ENCODE data around the gene UCP2.

The UCP2 gene

DNA sequence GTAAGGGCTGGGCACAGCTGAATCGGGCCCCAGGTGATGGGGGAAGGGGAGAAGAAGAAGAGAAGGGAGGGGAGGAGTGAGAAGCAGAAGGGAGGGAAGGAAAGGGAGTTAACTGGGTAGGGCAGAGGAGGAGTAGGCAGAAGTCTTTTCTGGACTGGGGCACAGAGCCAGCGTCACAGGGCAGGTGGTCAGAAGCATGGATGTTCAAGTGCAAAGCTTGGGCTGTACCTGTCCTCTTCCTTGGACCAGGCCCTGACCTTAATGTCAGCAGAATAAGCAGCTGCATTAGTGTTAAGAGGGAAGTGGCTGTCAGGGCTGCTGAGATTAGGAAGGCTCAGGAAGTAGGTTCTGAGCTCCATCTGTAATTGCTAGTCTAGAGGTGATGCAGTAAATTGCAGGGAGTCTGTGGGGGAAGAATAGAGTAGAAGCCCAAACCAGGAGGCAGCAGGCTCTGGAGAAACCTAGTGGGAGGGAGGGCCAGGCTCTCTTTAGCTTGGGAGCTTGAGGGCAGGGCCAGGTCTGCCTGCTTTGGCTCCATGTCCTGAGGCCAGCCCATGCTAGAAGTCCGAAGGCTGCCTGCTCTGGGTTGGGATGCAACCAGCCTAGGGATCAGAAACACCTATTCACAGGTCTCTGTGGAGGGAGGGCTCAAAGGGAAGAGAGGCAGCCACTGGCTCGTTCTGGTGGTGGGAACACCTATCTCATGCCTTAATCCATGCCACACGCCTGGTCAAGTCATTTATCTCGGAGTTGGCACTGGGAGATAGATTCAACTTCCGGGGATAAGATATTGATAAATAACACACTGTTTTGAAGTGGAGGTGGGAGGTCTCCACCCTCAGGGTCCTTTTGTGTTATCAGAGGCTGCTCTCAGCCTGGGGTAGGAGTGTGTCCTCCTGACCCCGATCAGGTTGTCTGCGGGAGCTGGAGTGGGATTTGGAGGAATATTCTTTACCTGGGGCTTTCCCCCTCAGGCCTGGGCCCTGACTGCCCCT lies 28.0 kb upstream of the UCP2 start:
- DNase-seq (ENCODE audit: low read depth) = no peak

DNA sequence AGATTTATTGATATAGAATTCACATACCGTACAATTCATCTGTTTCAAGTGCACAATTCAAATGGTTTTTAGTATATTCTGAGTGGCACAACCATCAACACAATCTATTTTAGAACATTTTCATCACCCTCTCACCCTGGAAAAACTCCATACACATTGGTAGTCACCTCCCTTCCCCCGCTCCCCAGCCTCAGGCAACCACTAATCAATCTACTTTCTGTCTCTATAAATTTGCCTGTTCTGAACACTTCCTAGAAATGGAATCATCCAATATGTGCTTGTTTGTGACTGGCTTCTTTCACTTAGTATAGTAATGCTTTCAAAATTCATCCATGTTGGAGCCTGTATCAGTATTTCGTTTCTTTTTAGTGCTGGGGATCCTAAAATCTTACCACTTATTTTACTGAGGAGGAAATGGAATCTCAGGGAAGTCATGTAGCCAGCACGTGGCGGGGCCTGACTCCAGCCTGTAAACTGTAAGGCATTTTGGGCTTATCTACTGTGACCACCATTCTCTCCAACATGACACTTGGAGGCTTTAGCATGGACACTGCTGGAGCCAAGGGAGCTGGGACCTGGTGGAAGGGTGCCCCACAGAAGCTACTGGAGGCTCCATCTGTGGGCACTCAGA lies 27.1 kb upstream of the UCP2 start:
- no peak for DNase-seq (ENCODE audit: low read depth)

DNA sequence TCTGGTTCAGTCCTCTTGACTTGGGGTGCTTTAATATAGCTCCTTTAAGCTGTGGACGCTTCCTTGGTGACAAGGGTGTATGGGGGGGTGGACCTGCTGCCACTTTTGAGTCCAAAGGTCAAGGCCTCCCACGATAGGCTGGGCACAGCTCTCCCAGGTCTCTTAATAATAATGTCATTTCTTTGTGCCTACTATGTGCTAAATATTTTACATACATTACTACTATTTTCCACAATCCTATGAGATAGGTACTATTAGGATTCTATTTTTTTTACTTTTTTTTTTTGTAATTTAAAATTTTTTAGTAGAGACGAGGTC lies 26.5 kb upstream of the UCP2 start:
- no peak for DNase-seq (ENCODE audit: low read depth)

DNA sequence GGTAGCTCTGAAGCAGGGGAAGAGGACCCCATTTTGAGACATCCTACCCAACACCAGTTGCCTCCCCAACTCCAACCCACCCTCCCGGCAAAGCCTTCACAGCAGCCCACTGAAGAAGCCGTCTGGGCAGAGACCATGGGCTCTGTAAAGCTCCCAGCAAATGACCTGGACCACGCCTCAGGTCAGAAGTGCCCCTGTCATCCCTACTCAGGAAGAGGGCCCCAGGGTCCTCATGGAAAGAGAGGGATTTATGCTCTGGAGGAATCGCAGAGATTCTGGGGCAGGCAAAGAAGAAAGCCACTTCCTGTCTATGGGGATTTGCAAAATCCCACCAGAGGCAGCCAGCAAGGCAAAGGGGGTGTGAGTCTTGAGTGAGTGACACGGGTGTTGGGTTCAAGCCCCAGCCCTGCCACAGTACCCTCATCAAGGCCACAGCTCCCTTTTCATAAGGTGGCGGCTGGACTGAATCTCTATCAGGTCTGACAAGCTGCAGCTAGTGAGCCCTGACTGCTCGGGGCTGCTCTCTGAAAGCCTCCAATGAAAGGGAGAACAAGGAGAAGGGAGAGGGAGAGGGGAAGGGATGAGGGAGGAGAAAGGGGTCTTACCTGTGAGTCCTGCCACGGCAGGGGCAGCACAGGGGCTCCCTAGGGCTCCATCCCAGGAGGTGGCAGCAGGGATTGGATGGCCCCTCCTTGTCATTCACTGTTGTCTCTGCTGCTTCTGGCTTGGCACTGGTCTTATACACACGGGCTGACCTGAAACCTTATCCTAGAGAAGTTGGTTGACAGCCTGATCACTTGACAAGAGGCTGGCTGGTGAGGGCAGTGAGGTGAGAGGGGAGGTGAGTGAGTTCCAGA lies 26.0 kb upstream of the UCP2 start, which contains the start of gene UCP3:
UCP3 (minus strand) TSS at position 713 of the 857 bp plus-strand sequence. CDS start 2,043 bp downstream, outside the sequence.
- no peak for DNase-seq (ENCODE audit: low read depth)

DNA sequence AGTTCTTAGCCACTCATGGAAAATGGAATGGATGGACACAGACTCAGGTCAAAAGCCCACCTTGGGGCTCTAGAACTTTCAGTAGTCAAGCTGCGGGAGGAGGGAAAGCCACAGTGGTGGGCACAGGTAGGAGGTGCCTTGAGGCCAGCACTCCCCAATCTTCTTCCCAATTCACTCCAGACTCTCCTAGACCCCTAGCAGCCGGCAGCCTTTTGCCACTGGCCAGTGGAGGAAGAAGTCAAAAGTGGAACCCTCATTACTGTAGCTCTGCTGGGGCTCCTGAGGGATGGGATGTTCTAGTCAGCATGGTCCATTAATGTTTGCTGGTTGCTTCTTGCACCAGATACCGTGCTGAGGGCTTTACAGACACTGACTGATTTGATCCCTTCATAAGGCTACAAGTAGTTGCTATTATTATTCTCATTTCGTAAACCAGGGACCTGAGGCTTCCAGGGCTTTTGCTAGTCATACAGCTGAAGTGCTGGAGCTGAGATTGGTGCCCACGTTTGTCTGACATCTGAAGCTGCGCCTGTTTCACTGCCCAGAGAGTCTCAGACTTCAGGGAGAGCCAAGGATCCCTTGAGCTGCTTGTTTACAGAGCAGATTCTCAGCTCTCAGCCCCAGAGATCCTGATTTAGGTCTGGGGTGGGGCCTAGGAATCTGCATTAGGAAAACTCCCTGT lies 25.2 kb upstream of the UCP2 start:
- no peak for DNase-seq (ENCODE audit: low read depth)

DNA sequence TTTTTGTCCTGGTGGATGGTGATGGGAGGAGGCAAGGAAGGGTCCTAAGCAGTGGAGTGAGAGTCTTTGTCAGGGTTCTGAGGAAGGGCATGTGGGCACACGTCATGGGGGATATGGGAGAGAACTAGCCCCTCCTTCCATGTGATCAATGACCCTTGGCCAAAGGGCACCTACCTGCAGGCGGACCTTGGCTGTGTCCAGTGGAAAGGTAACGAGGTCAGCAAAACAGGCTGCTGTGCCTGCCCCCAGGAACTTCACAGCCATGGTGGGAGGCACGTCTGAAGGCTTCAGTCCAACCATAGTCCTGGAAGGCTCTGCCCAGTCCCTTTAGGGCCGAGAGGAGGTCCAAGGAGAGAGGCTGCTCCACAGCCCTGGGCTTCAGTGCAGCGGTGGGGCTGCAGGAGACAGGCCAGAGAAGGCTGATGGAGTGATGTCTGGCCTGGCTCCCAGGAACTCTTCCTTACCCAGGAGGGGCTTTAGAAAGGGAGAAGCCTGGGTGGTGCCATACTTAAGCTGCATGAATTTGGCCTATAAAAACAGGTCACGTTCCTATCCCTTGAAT lies 24.2 kb upstream of the UCP2 start:
- no peak for DNase-seq (ENCODE audit: low read depth)

DNA sequence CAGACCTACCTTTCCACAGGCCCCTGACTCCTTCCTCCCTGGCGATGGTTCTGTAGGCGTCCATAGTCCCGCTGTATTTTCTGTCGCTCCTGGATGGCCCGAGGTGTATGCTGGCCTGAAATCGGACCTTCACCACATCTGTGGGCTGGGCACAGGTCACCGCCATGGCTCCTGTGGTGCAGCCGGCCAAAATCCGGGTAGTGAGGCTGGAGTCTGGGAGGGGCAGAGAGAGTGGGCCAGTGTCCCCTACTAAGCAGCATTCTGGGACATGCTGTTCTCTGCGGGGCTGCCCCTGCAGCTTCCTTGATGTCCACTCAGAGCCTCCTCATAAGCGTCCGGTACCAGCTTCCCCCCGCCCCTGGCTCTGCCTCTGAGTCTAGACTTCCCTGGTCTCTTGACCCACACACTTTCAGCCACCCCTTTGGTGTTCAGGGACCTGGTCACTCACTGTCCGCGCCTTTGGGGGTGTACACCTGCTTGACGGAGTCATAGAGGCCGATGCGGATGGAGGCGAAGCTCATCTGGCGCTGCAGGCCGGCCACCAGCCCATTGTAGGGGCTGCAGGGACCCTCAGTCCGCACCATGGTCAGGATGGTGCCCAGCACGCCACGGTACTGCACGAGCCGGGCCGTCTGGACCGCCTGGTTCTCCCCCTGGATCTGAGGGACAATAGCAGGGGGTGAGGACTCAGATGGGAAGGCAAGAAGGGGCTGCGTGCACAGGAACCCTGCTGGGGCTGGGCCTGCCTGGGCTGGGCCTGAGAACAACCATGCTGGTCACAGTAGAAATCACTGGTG lies 23.3 kb upstream of the UCP2 start:
- no peak for DNase-seq (ENCODE audit: low read depth)

DNA sequence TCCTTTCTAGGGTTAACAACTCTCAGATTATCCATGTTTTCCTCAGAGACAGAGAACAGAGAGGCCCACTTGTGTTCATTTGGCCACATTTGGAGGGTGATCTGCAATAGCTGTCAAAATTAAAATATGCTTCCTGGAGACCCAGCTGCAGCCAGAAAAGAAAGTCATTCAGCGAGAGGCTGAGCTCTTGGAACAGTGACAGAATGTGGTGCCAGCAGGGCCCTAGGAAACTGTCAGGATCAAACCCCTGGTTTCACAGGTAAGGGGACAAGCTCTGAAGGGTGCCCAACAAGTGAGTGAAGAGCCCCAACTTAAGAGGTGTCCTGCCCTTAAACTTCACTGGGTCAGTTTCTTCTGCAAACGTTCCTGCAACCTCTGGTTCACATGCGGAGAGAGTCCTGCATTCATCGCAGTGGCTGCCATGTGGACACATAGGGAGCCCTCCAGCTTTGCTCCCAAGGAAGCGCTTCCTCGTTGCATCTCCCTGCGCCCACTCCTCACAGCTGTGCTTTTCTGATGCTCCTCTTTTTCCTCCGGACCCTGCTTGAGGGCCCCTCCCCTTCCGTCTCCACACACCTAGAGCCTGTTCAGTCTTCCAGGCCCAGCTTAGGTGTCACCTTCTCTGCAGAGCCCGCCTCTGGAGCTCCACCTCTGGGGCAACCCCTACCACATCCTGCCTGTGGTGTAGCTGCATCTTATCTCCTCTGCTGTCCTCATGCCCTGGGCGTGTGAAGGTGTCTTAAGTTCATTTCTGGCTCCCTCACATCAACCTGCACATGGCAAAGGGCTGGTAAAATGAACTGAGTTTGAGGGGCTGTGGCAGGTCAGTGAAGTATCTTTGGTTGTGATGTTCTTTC lies 22.3 kb upstream of the UCP2 start:
- peak; percentile 76 for DNase-seq (ENCODE audit: low read depth)

DNA sequence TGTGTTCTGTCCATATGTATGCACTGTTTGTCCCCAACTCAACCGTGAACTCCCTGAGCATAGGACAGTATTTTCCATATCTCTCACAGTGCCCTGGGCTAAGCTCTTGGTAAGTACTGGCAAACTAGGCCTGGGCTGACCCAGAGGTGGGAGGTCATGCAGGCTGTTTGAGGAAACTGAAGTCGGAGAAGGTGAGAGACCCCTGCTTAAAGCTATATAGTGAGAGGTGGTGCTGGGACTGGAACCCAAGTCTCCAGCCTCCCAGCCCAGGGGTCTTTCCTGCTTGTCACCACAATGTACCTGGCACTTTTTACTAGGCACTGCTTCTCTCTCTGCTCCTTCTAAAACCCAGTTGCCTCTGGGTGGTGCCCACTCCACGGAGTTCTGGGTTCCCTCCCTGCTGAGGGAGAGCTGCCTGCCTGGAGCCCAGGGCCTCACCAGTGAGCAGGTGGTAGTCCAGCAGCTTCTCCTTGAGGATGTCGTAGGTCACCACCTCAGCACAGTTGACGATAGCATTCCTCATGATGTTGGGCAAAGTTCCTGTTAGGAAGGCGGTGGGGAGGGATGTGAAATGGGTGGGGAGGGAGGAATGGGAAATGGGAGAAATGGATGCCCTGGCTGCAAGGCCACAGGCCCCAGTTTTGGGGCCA lies 21.5 kb upstream of the UCP2 start:
- DNase-seq (ENCODE audit: low read depth) = no peak

DNA sequence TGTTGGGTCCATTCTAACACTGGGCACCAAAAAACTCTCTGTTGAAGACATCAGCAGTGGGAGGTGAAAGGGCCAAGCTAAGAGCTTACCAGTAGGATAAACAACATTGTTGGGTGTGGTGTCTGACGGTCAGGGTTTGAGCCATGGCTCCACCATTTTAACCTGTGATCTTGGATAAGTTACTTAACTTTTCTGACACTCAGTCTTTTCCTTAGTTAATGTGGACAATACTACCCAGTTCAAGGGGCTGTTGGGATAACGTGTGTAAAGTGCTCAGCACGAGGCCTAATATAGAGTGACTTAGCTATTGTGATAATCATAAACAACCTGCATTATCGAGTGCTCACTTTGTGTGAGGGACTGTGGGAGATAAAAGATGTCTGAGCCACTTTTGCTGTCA lies 20.2 kb upstream of the UCP2 start:
- no peak for DNase-seq (ENCODE audit: low read depth)

DNA sequence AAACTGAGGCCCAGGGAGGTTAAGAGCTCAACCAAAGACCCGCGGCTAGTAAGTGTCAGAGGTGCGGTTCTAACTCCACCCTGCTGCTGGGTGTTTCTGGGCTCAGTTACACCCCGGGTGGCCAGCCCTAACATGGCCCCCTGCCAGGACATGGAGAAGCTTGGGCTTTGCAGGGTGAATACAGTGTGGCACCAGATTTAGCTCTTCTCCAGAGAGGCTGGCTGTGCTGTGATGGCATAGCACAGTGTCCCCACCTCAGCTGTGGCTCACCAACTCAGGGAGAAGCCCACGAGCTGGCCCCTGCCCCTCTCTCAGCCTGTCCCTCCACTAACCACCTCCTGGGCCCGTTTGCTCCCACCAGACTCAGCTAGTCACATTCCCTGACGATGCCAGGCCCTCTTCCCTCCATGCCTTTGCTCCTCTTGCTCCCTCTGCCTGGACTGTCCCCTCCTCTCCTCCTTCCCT lies 19.2 kb upstream of the UCP2 start:
- DNase-seq (ENCODE audit: low read depth) = no peak

DNA sequence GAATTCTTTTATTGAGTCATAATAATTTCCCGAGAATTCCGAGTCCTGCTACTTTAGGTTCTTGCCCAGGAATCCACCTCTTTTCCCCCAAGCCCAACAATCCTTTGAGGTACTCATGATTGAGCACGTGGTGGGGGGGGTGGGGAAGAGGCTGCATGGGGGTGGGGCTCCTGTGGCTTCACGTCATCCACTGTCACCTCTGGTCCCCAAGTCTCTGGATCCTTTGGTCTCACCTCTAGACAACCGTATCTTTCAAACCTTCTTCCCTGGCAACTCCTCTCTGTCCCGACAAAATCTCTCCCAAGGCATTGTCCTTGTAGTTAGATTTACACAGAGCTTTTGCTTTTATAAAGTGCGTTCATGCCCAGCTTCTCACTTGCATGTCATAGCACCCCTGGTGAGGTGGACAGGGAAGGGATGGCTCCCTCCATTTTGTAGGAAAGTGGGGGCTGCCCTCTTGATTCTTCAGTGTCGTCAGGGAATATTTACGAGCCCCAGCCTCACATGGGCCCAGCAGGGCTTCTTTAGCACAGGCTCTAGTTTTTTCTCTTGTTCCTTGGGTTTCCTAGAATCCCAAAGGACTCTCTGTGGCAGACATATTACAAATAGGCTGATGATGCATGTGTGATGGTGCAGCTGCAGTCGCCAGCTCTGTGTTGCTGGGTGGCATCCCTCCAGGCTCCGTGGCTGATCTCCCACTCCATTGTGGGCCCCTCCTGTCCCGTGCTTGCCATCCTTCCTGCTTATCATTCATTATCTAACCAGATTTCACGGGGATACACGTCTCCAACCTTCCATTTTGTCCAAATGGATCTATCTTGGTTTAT lies 17.9 kb upstream of the UCP2 start:
- no peak for DNase-seq (ENCODE audit: low read depth)

DNA sequence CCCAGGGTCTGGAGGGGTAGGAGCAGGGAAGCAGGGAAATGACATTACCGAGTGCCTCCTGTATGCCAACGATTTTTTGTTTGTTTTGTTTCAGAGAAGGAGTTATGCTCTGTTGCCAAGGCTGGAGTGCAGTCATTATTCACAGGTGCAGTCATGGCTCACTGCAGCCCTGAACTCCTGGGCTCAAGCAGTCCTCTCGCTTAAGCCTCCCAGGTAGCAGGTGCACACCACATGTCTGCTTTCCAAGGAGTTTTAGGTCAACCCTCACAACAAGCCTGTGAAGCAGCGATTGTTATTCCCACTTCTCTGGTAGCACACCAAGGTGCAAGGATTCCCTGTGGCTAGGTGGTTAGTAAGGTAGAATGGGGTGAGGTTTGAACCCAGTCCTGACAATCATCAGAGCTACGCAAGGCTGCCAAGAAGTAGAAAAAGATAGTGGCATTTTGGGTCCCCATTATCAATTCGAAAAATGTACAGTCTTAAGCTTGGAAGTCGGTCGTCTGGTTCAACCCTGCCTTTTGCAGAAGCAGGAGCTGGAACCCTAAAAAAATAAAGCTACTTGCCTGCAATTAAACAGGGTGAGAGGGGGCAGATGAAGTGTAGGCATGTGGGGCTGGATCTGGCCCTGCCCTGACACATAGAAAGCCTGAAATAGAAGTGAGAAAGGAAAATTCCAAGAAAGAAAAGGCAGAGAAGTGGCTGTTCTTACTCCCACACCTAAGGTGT lies 17.1 kb upstream of the UCP2 start:
- DNase-seq (ENCODE audit: low read depth) = no peak

DNA sequence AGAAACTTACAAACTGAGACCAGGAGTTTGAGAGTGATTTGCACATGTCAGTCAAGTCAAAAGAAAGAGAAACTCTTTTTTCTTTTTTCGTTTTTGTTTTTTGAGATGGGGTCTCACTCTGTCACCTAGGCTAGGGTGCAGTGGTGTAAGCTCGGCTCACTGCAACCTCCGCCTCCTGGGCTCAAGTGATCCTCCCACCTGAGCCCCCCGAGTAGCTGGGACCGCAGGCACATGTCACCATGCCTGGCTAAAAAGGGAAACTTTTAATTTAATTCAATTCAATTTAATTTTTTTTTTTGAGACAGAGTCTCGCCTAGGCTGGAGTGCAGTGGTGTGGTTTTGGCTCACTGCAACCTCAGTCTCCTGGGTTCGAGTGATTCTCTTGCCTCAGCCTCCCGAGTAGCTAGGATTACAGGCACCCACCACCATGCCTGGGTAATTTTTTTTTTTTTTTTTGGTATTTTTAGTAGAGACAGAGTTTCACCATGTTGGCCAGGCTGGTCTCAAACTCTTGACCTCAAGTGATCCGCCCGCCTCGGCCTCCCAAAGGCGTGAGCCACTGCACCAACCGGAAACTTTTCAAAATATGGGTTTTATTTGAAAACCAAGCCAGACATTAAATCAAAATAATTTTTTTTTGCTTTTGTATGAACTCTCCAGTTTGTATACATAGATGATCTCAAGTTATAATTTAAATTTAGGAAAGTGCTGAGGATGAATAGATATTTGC lies 16.4 kb upstream of the UCP2 start:
- no peak for DNase-seq (ENCODE audit: low read depth)

DNA sequence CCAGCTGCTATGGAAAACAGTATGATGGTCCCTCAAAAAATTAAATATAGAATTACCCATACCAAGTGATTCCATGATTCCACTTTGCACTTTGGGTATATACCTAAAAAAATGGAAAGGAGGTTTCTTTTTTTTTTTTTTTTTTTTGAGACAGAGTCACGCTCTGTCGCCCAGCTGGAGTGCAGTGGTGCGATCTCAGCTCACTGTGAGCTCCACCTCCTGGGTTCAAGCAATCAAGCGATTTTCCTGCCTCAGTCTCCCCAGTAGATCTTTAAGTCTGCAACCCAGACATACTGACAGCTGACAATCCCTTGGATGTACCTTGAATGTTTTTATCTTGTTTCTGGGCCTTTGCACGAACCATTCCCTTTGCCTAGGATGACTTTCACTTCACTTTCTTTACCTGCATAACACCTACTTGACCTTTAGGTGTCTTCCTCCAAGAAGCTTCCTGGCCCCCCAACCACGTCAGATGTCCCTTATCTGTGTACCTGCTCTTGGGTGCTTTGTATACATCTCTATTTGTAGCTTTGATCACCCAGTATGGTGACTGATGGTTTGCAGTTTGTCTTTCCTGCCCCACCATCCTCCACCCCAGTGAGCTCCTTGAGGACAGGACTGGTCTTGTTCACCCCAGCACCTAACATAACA lies 14.6 kb upstream of the UCP2 start:
- DNase-seq (ENCODE audit: low read depth) = no peak

DNA sequence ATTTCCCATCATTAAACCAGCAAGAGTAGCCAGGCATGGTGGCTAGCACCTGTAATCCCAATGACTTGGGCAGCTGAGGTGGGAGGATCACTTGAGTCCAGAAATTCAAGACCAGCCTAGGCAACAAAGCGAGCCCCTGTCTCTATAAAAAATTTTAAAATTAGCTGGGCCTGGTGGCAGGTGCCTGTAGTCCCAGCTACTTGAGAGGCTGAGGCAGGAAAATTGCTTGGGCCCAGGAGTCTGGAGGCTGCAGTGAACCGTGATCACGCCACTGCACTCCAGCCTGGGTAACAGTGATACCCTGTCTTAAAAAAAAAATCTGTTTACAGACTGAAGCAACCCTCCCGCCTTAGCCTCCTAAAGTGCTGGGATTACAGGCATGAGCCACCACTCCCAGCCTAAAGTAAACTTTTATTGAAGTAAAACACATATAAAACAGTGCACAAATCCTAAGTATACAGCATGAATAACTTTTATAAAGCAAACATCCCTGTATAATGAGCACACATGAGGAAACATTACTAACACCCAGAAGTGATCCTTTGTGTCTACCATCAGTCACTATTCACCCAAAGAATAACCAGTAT lies 13.6 kb upstream of the UCP2 start:
- no peak for DNase-seq (ENCODE audit: low read depth)
